OCI-M2 (cell line): ENCODE measurements around the gene RNF167.

ENCODE experiments used
- DNase-seq: peaks from one replicate; lab custom pipeline; 2025; ENCODE audit not compliant: unreplicated experiment; lab: John Stamatoyannopoulos, UW

RNF167 gene

DNA sequence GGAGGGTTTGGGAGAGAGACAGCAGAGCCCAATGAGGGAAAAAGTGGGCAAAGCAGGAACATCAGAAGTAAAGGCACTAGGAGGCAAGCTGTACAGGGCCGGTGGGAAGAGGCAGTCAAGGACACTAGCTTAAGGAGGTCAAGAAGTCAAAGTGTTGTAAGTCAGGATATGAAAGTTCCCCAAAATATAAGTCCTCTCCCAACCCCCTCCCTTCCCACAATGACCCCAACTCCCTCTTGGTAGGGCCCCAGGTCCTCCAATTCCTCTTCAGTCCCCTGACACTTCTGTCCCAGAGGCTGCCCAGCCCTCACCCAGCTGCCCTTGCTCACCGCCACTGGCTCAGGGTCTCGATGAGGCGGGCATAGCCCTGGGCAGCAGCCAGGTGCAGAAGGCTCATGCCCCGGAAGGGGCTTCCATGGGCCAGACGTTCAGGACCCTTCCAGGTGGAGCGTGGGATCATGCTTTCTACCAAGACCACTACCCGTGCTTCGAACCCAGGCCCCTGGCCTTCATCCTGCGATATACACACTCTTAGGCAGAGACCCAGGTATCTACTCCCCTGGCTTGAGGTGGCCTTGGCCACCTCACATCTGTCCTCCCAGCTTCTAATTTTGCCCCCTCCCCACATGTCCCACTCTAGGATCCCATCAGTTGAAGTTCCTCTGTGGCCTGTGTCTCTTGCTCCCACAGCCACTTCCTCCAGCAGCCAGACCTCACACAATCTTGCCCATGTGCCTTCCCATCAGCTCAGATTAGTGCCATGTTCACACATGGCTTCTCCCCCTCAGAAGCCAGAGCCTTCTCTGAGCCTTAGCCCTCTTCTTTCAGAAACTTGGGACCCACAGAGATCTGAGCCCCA is 33.4 kb downstream of the RNF167 start:
- DNase-seq, result no peak

DNA sequence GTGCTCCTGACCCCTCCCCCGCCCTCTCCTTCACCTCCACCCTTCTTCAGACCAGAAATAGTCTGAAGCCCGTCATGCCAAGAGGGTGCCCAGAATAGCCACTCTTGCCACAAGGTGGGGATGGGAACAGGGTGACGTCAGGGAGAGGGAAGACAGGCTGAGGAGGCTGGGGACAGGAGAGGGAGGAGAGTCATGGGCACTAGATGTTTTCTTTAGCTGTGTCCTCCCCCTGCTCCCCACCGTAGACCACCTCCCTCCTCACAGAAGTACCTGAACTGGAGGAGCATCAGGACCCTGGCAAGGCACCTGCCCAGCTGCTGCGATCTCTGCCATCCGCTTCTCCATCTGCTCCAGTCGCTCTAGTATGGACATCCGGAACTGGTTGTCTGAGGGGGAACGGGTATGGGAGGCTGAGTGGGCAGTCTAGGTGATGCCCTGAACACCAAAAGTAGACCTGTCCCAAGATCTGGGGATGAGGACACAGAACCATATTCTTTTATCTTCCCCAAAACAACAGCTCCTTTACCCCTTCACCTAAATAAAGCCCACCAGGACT is 34.1 kb downstream of the RNF167 start:
- no peak for DNase-seq

DNA sequence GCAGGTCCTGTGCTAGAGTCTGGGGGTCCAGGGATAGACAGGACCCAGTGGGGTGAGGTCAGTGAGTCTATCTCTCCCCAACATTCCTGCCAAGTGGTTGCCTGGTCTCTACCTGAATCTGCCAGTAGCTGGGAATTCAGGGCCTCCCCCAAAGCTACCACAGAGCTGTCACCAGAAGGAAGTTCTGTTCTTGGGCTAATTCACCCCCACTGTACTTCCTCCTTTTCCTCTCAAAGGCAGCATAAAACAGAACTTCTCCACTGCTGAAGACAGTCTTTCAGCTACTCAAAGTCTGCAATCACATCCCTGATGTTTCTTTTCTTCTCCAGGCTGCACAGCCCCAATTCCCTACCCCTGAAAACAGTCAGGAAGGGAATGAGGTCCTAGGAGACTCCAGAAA is 38.7 kb downstream of the RNF167 start:
- DNase-seq, result no peak

DNA sequence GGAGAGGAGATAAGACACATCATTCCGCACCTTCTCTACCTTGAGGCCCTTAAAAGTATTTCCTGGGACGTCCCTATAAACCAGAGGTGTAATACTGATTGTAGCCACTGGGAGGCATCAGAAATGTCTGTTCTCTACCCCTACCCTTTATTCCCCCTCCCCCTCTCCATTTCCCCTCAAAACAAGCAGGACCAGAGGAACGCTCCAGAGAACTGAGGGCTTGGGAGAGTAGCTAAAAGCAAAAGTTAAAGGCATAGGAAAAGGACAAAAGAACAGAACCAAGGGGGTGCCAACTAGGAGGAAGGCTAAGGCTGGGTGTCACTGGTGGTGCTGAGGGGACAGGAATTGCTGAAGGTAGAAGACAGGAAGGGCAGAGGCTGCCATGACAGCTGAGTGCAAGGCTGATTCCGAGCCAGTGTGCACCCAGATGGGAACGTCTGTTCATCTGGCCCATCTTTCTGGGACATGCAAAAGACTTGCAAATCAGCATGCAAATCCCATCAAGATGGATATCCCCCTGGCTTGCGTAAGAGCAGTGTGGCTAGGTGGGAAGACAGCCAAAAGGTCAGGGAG is 40.7 kb downstream of the RNF167 start:
- peak; percentile 27 for DNase-seq

DNA sequence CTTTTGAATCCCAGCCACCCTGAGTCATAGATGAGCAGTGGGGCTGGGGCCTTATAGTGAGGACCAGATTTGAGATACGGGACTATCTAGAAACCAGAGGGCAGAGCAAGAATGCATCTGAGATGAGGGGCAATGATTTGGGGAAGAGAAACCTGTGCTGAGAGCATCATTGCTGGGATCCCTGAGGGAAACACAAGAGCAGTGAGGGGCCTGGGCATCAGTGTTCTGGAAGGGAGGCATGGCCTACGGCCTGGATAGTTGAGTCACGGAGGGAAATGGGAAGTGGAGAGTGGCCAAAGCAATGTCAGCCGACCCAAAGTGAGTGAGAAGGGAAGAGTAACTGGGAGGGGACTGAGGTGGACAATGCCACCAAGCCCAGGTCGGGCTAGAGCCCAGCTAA is 42.2 kb downstream of the RNF167 start:
- DNase-seq, result no peak

DNA sequence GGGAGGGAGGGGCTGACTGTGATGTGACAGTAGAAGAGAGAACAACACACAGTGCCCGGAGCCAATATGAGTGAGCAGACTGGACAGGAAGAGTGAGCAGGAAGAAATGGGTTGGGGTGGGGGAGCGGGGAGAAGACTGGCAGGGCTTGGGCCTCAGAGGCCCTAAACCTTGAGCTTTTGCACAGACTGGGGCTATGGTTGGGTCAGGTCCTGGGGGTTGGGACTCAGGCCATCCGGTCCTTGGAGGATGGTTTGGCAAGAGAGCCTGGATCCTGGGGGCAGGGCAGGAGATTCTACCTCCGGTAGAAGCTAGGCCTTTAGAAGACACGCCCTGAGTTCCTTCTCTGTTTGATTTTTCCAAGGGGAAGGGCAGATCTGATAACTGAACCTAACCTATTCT is 46.3 kb downstream of the RNF167 start:
- DNase-seq, result no peak

DNA sequence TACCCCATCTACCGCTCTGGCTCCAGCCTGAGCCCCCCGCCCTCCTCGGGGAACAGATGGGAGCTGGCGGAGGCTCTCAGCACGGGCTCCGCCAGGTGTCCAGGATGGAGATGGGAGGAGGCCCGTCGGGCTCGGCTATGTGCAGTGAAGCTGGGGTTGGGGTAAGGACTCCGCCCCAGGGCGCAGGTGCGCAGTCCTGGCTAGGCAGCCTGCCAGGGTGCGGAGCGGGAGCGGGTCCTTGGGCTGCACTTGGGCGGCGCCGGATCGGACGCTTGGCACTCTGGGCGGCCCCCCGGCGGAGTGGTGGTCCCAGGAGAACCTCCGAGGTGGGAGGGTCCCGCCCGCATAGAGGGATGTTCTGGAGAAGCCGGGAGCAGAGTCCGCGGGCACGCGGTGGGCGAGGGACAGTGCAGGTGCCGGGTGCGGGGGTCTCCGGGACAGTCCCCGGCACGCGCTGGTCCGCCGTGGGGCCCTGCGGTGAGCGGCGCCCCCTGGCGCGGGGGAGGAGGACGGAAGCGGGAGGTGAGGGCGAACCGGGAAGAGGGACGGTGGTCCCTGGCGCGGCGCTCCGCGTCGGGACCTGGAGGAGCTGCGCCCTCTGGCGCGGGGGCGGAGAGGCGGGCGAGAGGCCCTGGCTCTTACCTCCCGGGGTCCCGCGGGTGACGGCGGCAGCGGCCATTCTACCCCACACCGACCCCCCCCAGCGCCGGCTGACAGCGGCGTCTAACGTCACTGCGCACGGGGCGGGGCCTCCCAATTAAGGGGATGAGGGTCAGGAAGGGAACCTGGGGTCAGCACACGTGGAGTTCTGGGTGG is 47.1 kb downstream of the RNF167 start, which contains the start of gene CAMTA2:
TSS of gene CAMTA2 (minus strand) at position 725 of the 816 bp plus-strand sequence. CDS start 1,453 bp downstream, outside the sequence.
- DNase-seq, result peak; percentile 36

DNA sequence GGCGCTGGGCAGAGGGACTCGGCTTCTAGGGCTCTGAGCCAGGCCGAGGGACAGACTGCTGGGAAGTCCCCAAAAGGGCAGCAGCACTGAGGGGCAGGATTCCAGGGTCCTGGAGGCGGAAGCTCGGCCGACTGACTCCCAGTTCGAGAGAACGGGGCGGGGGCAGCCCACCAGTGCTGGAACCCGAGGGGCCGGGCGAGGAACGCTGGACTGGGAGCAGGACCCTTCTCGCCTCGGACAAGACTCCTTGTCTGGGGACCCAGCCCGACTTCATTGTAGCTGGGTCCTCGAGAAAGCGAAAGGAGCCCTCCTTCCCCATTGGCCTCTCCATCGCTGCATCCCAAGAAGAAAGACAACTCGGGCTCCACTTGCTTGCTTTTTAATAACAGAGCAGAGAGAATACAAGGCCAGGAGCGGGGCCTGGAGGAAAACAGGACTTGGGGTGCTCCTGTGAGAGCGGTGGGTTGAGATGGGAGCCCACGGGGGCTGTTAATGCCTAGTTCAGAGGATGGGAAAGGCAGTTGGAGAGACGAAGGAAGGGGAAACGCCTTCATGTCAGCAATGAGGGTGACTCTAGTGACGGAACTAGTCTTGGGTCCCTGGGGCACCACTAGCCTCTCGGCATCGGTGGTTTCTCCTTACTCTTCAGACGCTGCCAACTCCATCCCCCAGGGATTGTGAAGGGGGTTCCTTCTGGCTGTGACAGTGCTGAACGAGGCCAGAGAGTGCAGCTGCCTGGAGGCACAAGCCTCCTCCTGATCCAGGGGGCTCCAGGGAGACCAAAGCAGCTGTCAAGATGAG is 47.9 kb downstream of the RNF167 start:
- no peak for DNase-seq

DNA sequence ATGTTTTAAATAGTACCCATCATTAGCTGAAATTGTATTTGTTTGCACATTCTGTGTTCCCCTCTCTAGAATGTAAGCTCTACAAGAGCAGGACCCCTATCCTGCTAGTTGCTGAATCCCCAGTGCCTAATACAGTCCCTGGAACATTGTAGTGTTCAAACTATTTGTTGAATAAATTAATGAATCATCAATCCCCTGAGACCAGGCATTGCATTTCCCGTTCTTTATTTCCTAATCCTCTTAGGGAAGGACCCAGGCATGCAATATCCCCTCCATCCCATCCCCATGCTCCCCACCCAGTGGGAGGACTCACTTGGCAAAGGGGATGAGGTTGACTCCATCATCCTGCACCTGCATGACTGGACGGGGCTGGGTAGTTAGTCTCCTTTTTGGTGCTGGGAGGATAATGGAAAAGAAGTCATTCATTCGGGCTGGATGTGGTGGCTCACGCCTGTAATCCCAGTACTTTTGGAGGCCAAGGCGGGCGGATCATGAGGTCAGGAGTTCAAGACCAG is 54.1 kb downstream of the RNF167 start:
- DNase-seq, result no peak
